Measurements from ENCODE around the gene CEACAM19.
"Not testable (repeated sequence)": the region's sequence is repeated elsewhere in the genome, so short reads cannot be mapped to it uniquely, and the experiment has no call there.

CEACAM19 gene

GRCh38 chr19:44677019-44677811 is 5.9 kb downstream of the CEACAM19 start:
- DNase-seq = no peak

- DNase-seq = no peak
Observed at GRCh38 chr19:44680536-44680935, 9.3 kb downstream of the CEACAM19 start.

GRCh38 chr19:44681992-44682790 is 10.9 kb downstream of the CEACAM19 start:
- no peak for DNase-seq

GRCh38 chr19:44682807-44683206 is 11.5 kb downstream of the CEACAM19 start:
- DNase-seq = no peak

GRCh38 chr19:44683434-44684210 is 12.3 kb downstream of the CEACAM19 start:
- DNase-seq = no peak

GRCh38 chr19:44684396-44684795 is 13.1 kb downstream of the CEACAM19 start:
- DNase-seq = not testable (repeated sequence)

GRCh38 chr19:44684892-44685863 is 13.9 kb downstream of the CEACAM19 start:
- DNase-seq = no peak

GRCh38 chr19:44685877-44686276 is 14.6 kb downstream of the CEACAM19 start:
- no peak for DNase-seq

- DNase-seq = no peak
Observed at GRCh38 chr19:44686896-44687295, 15.6 kb downstream of the CEACAM19 start.

- no peak for DNase-seq
Observed at GRCh38 chr19:44687888-44688287, 16.6 kb downstream of the CEACAM19 start.

GRCh38 chr19:44689290-44690130 is 18.2 kb downstream of the CEACAM19 start:
- peak; percentile 44 to 74 (median 63) for DNase-seq

GRCh38 chr19:44690131-44690440 is 18.8 kb downstream of the CEACAM19 start:
- no peak for DNase-seq

- no peak for DNase-seq
Observed at GRCh38 chr19:44692379-44692721, 21.1 kb downstream of the CEACAM19 start.

- DNase-seq = peak in 1 of 5 donors; percentile 30
Observed at GRCh38 chr19:44694184-44694579, 22.9 kb downstream of the CEACAM19 start.

- DNase-seq = no peak
Observed at GRCh38 chr19:44696939-44697669, 25.8 kb downstream of the CEACAM19 start.

- DNase-seq = no peak
Observed at GRCh38 chr19:44697670-44698034, 26.4 kb downstream of the CEACAM19 start.

- no peak for DNase-seq
Observed at GRCh38 chr19:44698492-44699201, 27.4 kb downstream of the CEACAM19 start, which contains the start of gene CEACAM16. CEACAM16 (plus strand) TSS chr19:44699151; CDS start chr19:44701457, 2,306 bp downstream.

- no peak for DNase-seq
Observed at GRCh38 chr19:44700547-44700946, 29.3 kb downstream of the CEACAM19 start.

GRCh38 chr19:44701228-44701627 is 29.9 kb downstream of the CEACAM19 start:
- DNase-seq = no peak

Measured in T-helper 1 cell (primary cell).